Mesendoderm (in vitro differentiated cells): ENCODE results near the gene GPR34.

Experiments used
- DNase-seq: peaks from one replicate; pipeline ENCODE4 v3.0.0; 2013
- H2AK5ac ChIP-seq: 2 replicates; pipeline ENCODE4 v1.6.1; 2013; ENCODE audit warnings: low read length, inconsistent platforms
- H2BK120ac ChIP-seq: 2 replicates; pipeline ENCODE4 v1.6.1; 2013; ENCODE audit warnings: low read depth, mild to moderate bottlenecking, low read length, moderate library complexity, mixed read lengths
- H2BK15ac ChIP-seq: replicated peaks from 2 replicates; pipeline ENCODE4 v1.6.1; 2013; ENCODE audit warnings: low read depth, mild to moderate bottlenecking, moderate library complexity
- H2BK5ac ChIP-seq: 2 replicates; pipeline ENCODE4 v1.6.1; 2013; ENCODE audit warnings: low read length, inconsistent platforms
- H3K18ac ChIP-seq: 2 replicates; pipeline ENCODE4 v1.6.1; 2013; ENCODE audit warnings: mild to moderate bottlenecking, low read length, mixed read lengths
- H3K23ac ChIP-seq: one replicate; pipeline ENCODE4 v1.6.1; 2013; ENCODE audit warnings: low read length
- H3K27ac ChIP-seq: 2 replicates; pipeline ENCODE4 v1.5.1; 2013; ENCODE audit warnings: low read depth, mild to moderate bottlenecking, inconsistent platforms, low read length, moderate library complexity
- H3K27me3 ChIP-seq: 2 replicates; pipeline ENCODE4 v1.6.1; 2013; ENCODE audit warnings: low read length, control low read depth, mild to moderate bottlenecking, inconsistent platforms; ENCODE audit not compliant: insufficient read depth, poor library complexity
- H3K36me3 ChIP-seq: 2 replicates; pipeline ENCODE4 v1.6.1; 2013; ENCODE audit warnings: low read length, inconsistent platforms; ENCODE audit not compliant: control insufficient read depth, insufficient read depth
- H3K4ac ChIP-seq: one replicate; pipeline ENCODE4 v1.6.1; 2013; ENCODE audit warnings: low read depth, mild to moderate bottlenecking, low read length, moderate library complexity
- H3K4me1 ChIP-seq: 2 replicates; pipeline ENCODE4 v1.6.1; 2013; ENCODE audit warnings: low read depth, low read length, inconsistent platforms; ENCODE audit not compliant: control insufficient read depth
- H3K4me2 ChIP-seq: 2 replicates; pipeline ENCODE4 v1.6.1; 2013; ENCODE audit warnings: low read length
- H3K4me3 ChIP-seq: 2 replicates; pipeline ENCODE4 v1.5.1; 2013; ENCODE audit warnings: mild to moderate bottlenecking, low read length
- H3K56ac ChIP-seq: one replicate; pipeline ENCODE4 v1.6.1; 2013; ENCODE audit warnings: low read length
- H3K79me1 ChIP-seq: 2 replicates; pipeline ENCODE4 v1.6.1; 2013; ENCODE audit warnings: low read length, inconsistent platforms
- H3K79me2 ChIP-seq: 2 replicates; pipeline ENCODE4 v1.6.1; 2013; ENCODE audit warnings: mild to moderate bottlenecking, low read length; ENCODE audit not compliant: control insufficient read depth, insufficient read depth
- H3K9ac ChIP-seq: 2 replicates; pipeline ENCODE4 v1.6.1; 2013; ENCODE audit warnings: low read length, inconsistent platforms
- H4K5ac ChIP-seq: one replicate; pipeline ENCODE4 v1.6.1; 2013; ENCODE audit warnings: low read length
- H4K8ac ChIP-seq: one replicate; pipeline ENCODE4 v1.6.1; 2013; ENCODE audit warnings: low read depth, mild to moderate bottlenecking, control low read depth, low read length, moderate library complexity
- WGBS: extraction: QIAGEN DNeasy Blood & Tissue Kit; methylation state at CpG from one replicate; pipeline ENCODE4 v1.1.7; 2013; ENCODE audit warnings: low lambda C conversion rate, missing lambda C conversion rate; ENCODE audit not compliant: insufficient coverage; ENCODE audit errors: extremely low coverage; 5-methylcytosine and 5-hydroxymethylcytosine counted together

The GPR34 gene

GRCh38 chrX:41686788-41687187 lies 2.0 kb upstream of the GPR34 start:
- H3K9ac ChIP-seq, result no peak overlapping the region
- H3K56ac ChIP-seq, result no peak overlapping the region
- WGBS, result no CpG with 5 or more reads among the region's 4 CpGs
- no peak overlapping the region for H2BK5ac ChIP-seq
- no peak overlapping the region for H3K4ac ChIP-seq
- H3K18ac ChIP-seq, result no peak overlapping the region
- no peak overlapping the region for H3K27ac ChIP-seq
- no peak for DNase-seq
- no peaks in the 10 kb centered on the region for H3K4me1 ChIP-seq
- H4K5ac ChIP-seq, result no peak overlapping the region
- no peaks in the 10 kb centered on the region for H3K79me2 ChIP-seq
- no peaks in the 10 kb centered on the region for H3K79me1 ChIP-seq
- no peak overlapping the region for H3K23ac ChIP-seq
- no peak overlapping the region for H2AK5ac ChIP-seq
- no peaks in the 10 kb centered on the region for H3K27me3 ChIP-seq
- H3K4me2 ChIP-seq, result no peak overlapping the region
- no peak overlapping the region for H2BK15ac ChIP-seq
- no peak overlapping the region for H2BK120ac ChIP-seq
- no peak overlapping the region for H3K4me3 ChIP-seq
- no peaks in the 10 kb centered on the region for H3K36me3 ChIP-seq
- H4K8ac ChIP-seq, result no peak overlapping the region

- Histone ChIP-seq H3K79me2 (no peaks in the 10 kb centered on the region), H3K4me1 (no peaks in the 10 kb centered on the region), H3K9ac (no peak overlapping the region), H4K8ac (no peak overlapping the region), H3K23ac (no peak overlapping the region), H3K79me1 (no peaks in the 10 kb centered on the region), H4K5ac (no peak overlapping the region), H3K4ac (no peak overlapping the region), H2BK15ac (no peak overlapping the region), H3K36me3 (no peaks in the 10 kb centered on the region), H3K56ac (no peak overlapping the region), H2BK5ac (no peak overlapping the region), H3K4me2 (no peak overlapping the region), H3K27ac (no peak overlapping the region), H3K18ac (no peak overlapping the region), H3K4me3 (no peak overlapping the region), H2AK5ac (no peak overlapping the region), H3K27me3 (no peaks in the 10 kb centered on the region), H2BK120ac (no peak overlapping the region)
- WGBS, result no CpG with 5 or more reads among the region's 2 CpGs
- DNase-seq, result no peak
These were observed 617 bp upstream of the GPR34 start for GRCh38 chrX:41688156-41688555.

- Histone ChIP-seq H3K18ac (no peak overlapping the region), H3K4ac (no peak overlapping the region), H3K4me1 (no peaks in the 10 kb centered on the region), H3K27ac (no peak overlapping the region), H3K4me2 (no peak overlapping the region), H2BK5ac (no peak overlapping the region), H2BK15ac (no peak overlapping the region), H2AK5ac (no peak overlapping the region), H3K79me1 (no peaks in the 10 kb centered on the region), H3K36me3 (no peaks in the 10 kb centered on the region), H4K5ac (no peak overlapping the region), H3K4me3 (no peak overlapping the region), H3K9ac (no peak overlapping the region), H4K8ac (no peak overlapping the region), H3K27me3 (no peaks in the 10 kb centered on the region), H3K79me2 (no peaks in the 10 kb centered on the region), H3K56ac (no peak overlapping the region), H3K23ac (no peak overlapping the region), H2BK120ac (no peak overlapping the region)
- no CpG with 5 or more reads among the region's 3 CpGs for WGBS
- no peak for DNase-seq
These were observed 938 bp downstream of the GPR34 start for GRCh38 chrX:41689711-41690110.

- no peaks in the 10 kb centered on the region for H3K4me1 ChIP-seq
- H3K4ac ChIP-seq, result no peak overlapping the region
- H3K9ac ChIP-seq, result no peak overlapping the region
- no peak overlapping the region for H2AK5ac ChIP-seq
- H3K79me1 ChIP-seq, result no peaks in the 10 kb centered on the region
- H2BK15ac ChIP-seq, result no peak overlapping the region
- no peaks in the 10 kb centered on the region for H3K36me3 ChIP-seq
- H3K4me2 ChIP-seq, result no peak overlapping the region
- H3K79me2 ChIP-seq, result no peaks in the 10 kb centered on the region
- no peaks in the 10 kb centered on the region for H3K27me3 ChIP-seq
- no peak overlapping the region for H2BK120ac ChIP-seq
- no peak overlapping the region for H3K27ac ChIP-seq
- no peak overlapping the region for H2BK5ac ChIP-seq
- no CpG with 5 or more reads among the region's 1 CpG for WGBS
- H3K18ac ChIP-seq, result no peak overlapping the region
- H3K56ac ChIP-seq, result no peak overlapping the region
- no peak overlapping the region for H4K5ac ChIP-seq
- DNase-seq, result no peak
- no peak overlapping the region for H3K4me3 ChIP-seq
- no peak overlapping the region for H3K23ac ChIP-seq
- H4K8ac ChIP-seq, result no peak overlapping the region
These were observed 3.5 kb downstream of the GPR34 start for GRCh38 chrX:41692162-41692749.

GRCh38 chrX:41693024-41693423 lies 4.3 kb downstream of the GPR34 start:
- no CpG with 5 or more reads among the region's 3 CpGs for WGBS

GRCh38 chrX:41695426-41695825 lies 6.7 kb downstream of the GPR34 start:
- H2BK15ac ChIP-seq, result no peak overlapping the region
- no peaks in the 10 kb centered on the region for H3K27me3 ChIP-seq
- no peak overlapping the region for H3K9ac ChIP-seq
- H3K79me2 ChIP-seq, result no peaks in the 10 kb centered on the region
- H4K5ac ChIP-seq, result no peak overlapping the region
- H3K36me3 ChIP-seq, result no peaks in the 10 kb centered on the region
- H2BK5ac ChIP-seq, result no peak overlapping the region
- H3K23ac ChIP-seq, result no peak overlapping the region
- DNase-seq, result peak; percentile 30
- no peak overlapping the region for H3K56ac ChIP-seq
- H2AK5ac ChIP-seq, result no peak overlapping the region
- no peaks in the 10 kb centered on the region for H3K79me1 ChIP-seq
- H3K4ac ChIP-seq, result no peak overlapping the region
- WGBS, result no CpG with 5 or more reads among the region's 7 CpGs
- H3K4me1 ChIP-seq, result no peaks in the 10 kb centered on the region
- H3K27ac ChIP-seq, result no peak overlapping the region
- no peak overlapping the region for H2BK120ac ChIP-seq
- no peak overlapping the region for H4K8ac ChIP-seq
- H3K4me2 ChIP-seq, result no peak overlapping the region
- no peak overlapping the region for H3K18ac ChIP-seq
- H3K4me3 ChIP-seq, result no peak overlapping the region

More at GRCh38 chrX:41693024-41693423, 4.3 kb downstream of the GPR34 start:
- Histone ChIP-seq H3K79me2 (no peaks in the 10 kb centered on the region), H3K56ac (no peak overlapping the region), H3K23ac (no peak overlapping the region), H3K4me3 (no peak overlapping the region), H3K4me1 (no peaks in the 10 kb centered on the region), H3K27me3 (no peaks in the 10 kb centered on the region), H3K79me1 (no peaks in the 10 kb centered on the region), H3K4me2 (no peak overlapping the region), H3K27ac (no peak overlapping the region), H4K8ac (no peak overlapping the region), H3K18ac (no peak overlapping the region), H3K36me3 (no peaks in the 10 kb centered on the region), H2BK15ac (no peak overlapping the region), H2BK120ac (no peak overlapping the region), H2BK5ac (no peak overlapping the region), H2AK5ac (no peak overlapping the region), H3K4ac (no peak overlapping the region), H3K9ac (no peak overlapping the region), H4K5ac (no peak overlapping the region)
- no peak for DNase-seq
